ENCODE measurements around the gene FAM204A.

The FAM204A gene

DNA sequence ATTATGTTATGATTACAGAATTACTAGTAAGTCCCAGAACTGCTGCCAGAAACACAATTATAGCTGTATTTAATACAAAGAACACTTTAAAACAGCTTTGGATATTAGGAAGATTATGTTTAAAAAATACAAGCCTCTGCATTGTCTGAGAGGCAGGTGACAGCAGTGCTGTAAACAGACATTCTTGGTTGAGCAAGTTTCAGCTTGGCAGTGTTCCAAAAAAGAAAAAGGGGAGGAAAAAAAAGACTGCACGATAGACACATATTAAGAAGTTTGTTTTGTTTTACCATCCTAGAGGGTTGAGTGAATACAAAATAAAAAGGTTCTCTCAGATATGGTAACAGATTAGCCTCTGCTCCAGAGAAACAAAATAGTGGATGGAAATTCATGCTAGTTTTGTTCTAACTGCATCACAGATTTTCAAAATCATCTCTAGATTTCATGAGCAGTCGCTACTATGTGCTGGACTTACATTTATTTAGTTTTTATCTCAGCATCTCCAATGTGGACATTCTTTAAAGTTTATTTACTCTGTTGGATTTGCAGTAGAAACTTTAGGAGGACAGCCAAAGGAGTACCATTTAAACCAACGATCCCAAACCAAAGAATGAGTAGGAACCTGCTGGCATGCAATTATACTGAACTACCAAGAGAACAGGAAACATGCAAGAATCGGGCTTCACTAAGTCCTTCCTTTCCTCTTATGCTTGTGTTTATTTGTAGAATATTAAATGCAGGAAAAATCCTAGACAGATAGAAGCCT lies 9.0 kb downstream of the FAM204A start:
- in situ Hi-C loops (cut with HindIII; ENCODE audit: low sequenced_read_pairs): no loop called here

- in situ Hi-C loops (cut with HindIII; ENCODE audit: low sequenced_read_pairs): no loop called here
These were observed 9.9 kb downstream of the FAM204A start for GRCh38 chr10:118332236-118332635.

GRCh38 chr10:118330295-118331076 lies 11.6 kb downstream of the FAM204A start:
- in situ Hi-C loops (cut with HindIII; ENCODE audit: low sequenced_read_pairs): no loop called here

- in situ Hi-C loops (cut with HindIII; ENCODE audit: low sequenced_read_pairs): no loop called here
These were observed 18.0 kb downstream of the FAM204A start for GRCh38 chr10:118324140-118324539.

- in situ Hi-C loops (cut with HindIII; ENCODE audit: low sequenced_read_pairs): no loop called here
These were observed 20.2 kb downstream of the FAM204A start for GRCh38 chr10:118321724-118322575.

- in situ Hi-C loops (cut with HindIII; ENCODE audit: low sequenced_read_pairs): no loop called here
These were observed 26.5 kb downstream of the FAM204A start for GRCh38 chr10:118315629-118316028.

GRCh38 chr10:118314882-118315281 lies 27.2 kb downstream of the FAM204A start:
- in situ Hi-C loops (cut with HindIII; ENCODE audit: low sequenced_read_pairs): no loop called here

GRCh38 chr10:118311505-118311904 lies 30.6 kb downstream of the FAM204A start:
- in situ Hi-C loops (cut with HindIII; ENCODE audit: low sequenced_read_pairs): no loop called here

DNA sequence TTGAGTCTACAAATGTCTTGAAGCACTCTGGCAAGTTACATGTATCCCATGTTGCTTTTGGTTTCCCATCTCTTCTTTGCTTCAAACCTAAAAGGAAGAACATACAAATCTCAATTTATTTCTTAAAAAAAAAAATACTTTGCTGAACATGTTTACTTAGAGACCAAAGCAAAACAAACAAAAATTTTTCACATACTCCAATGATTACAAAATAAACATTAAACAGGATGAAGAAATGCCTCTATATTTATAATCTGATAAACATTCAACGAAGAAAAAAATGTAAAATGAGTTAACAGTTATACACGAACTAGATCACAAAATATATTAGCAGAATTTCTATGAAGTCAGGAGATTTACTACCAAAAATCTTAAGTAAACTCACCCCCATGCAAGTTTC lies 31.3 kb downstream of the FAM204A start:
- in situ Hi-C loops (cut with HindIII; ENCODE audit: low sequenced_read_pairs): no loop called here

GRCh38 chr10:118309911-118310310 lies 32.2 kb downstream of the FAM204A start:
- in situ Hi-C loops (cut with HindIII; ENCODE audit: low sequenced_read_pairs): no loop called here

DNA sequence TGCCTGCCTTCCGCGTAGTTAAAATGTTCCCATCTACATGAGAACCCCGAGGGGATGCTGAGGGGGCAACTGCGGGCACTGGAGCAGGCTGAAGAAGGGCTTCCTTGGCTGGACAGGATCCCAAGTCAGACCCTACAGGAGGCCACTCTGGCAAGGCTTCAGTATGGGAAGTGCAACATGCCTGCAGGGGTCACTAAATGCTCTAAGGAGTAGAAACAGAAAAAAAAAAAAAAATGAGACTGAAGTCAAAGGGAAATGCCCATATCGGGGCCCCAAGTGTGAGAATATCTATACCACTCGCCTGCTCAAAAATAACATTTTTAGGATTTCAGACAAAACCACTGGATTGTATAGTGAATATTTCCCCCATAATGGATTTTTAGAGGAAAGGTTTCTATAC lies 33.5 kb downstream of the FAM204A start:
- in situ Hi-C loops (cut with HindIII; ENCODE audit: low sequenced_read_pairs): no loop called here

GRCh38 chr10:118307859-118308258 lies 34.3 kb downstream of the FAM204A start:
- in situ Hi-C loops (cut with HindIII; ENCODE audit: low sequenced_read_pairs): no loop called here

DNA sequence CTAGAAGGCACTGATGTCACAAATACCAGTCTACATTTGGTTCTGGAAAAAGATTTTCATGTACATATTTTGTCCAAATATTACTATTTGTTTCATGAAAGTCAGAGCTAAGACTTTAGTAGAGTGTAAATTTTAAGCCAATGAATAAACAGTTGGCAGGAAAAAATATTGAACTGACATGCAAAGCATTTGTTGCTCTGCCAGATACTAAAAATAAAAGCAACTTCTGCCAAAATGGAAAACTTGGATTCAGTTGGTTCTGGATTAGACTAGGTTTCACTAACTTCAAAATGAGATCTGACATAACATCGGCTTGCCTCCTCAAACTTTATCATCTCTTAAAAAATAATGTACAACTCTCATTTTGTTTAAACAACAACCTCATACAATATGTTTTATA lies 34.9 kb downstream of the FAM204A start:
- in situ Hi-C loops (cut with HindIII; ENCODE audit: low sequenced_read_pairs): no loop called here

DNA sequence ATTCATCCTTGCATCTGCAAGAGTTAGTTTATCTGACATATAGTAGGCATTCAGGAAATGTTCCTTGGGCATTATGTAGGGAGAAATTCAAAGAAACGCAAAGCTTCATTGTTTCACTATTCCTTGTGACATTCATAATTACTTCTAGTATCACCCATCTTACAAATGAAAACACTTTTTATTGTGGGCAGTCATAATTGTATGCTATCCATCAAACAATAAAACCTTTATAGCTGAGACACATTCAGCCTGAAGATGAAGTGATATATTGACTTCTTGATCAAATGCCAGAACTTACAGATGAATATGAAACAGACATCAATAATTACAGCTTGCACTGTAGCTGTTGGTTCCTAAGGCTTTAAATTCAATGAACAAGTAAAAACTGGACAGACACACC lies 36.4 kb downstream of the FAM204A start:
- in situ Hi-C loops (cut with HindIII; ENCODE audit: low sequenced_read_pairs): no loop called here

- in situ Hi-C loops (cut with HindIII; ENCODE audit: low sequenced_read_pairs): no loop called here
These were observed 37.6 kb downstream of the FAM204A start for GRCh38 chr10:118304521-118304920.

GRCh38 chr10:118301211-118301610 lies 40.9 kb downstream of the FAM204A start:
- in situ Hi-C loops (cut with HindIII; ENCODE audit: low sequenced_read_pairs): no loop called here

DNA sequence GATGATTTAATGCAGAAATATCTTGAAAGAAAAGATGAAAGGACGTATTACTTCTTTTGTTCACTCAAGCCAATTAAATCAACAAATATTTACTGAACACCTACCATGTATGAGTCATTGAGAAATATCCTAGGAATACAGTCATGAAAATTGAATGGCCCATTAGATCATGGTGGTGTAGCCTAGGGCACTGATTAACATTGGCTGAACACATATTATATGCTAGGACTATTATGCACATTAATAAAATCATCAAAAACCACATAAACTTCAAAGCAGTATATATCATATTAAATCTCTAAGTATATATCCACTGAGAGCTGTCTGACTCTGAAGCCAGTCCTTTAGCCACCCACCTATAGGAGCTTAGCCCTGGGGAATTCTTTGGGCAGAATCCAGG lies 41.8 kb downstream of the FAM204A start:
- in situ Hi-C loops (cut with HindIII; ENCODE audit: low sequenced_read_pairs): no loop called here

GRCh38 chr10:118298787-118299186 lies 43.3 kb downstream of the FAM204A start:
- in situ Hi-C loops (cut with HindIII; ENCODE audit: low sequenced_read_pairs): no loop called here

DNA sequence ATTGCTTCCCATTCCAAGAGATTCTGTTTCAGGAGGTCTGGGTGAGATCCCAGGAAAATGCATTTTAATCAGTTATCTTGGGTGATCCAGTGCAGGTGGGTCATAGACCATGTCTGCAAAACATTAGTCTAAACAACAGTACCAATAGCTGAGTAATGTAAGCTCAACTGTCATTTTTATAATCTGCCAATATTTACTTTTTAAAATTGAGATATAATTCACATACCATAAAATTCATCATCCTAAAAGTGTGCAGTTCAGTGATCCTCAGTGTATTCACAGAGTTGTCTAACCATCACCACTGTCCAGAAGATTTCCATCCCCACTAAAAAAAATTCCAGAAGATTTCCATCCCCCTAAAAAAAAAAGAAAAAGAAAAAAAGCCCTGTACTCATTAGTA lies 51.0 kb downstream of the FAM204A start:
- in situ Hi-C loops (cut with HindIII; ENCODE audit: low sequenced_read_pairs): no loop called here

GRCh38 chr10:118290471-118290995 lies 51.6 kb downstream of the FAM204A start:
- in situ Hi-C loops (cut with HindIII; ENCODE audit: low sequenced_read_pairs): no loop called here

Measured in endothelial cell of hepatic sinusoid (primary cell).